Endothelial cell of umbilical vein (primary cell): ENCODE results near the gene GSTO1. TPM values are rescaled to one million over a fixed set of nuclear protein-coding genes. Genes with fewer than 3 reads are reported as not detected.

ENCODE experiments used
- BruUV-seq: library from RNA; stranded (reverse); fragments of 400-500 nt; replicated peaks from 2 replicates; lab custom pipeline; 2021; lab: Mats Ljungman, UMichigan
- CTCF ChIA-PET: fragments of 300-600, 350-600 bp; sonication (Branson Sonifier 250); formaldehyde crosslinking; loops from one replicate; lab custom pipeline; 2021; ENCODE audit warnings: antibody characterized with exemption, inconsistent platforms; lab: Charles Lee
- POLR2A ChIA-PET: fragments of 300-600, 350-600 bp; sonication (Branson Sonifier 250); formaldehyde crosslinking; loops from one replicate; lab custom pipeline; 2021; ENCODE audit warnings: antibody characterized with exemption, inconsistent platforms; lab: Charles Lee
- DNase-seq: peaks from one replicate; pipeline ENCODE4 v3.0.0-alpha.2; 2011; ENCODE audit warnings: low read depth, low spot score
- FAIRE-seq: peaks from 2 replicates; lab custom pipeline; 2011; peaks lifted over from hg19 to GRCh38; lab: Jason Lieb, UNC
- H2AFZ ChIP-seq: 2 replicates; pipeline ENCODE4 v1.6.0; 2012; ENCODE audit warnings: low read depth, low read length, control low read depth, inconsistent platforms
- H3K27ac ChIP-seq: 2 replicates; pipeline ENCODE4 v1.5.1; 2011; ENCODE audit warnings: low read depth, mild to moderate bottlenecking, control low read depth, low read length, moderate library complexity; ENCODE audit not compliant: insufficient read depth
- H3K27me3 ChIP-seq, 2 experiments: 2 replicates each; pipeline versions ENCODE4 v1.6.0 to v1.6.1; 2011; ENCODE audit warnings: low read length in 2 of 2, mixed read lengths in 1 of 2; ENCODE audit not compliant: control insufficient read depth in 2 of 2, insufficient read depth in 2 of 2
- H3K36me3 ChIP-seq, 2 experiments: 2 replicates in 1 of 2; 3 replicates in 1 of 2; pipeline ENCODE4 v1.5.1; 2011; ENCODE audit warnings: low read length in 2 of 2, mild to moderate bottlenecking in 1 of 2, moderate library complexity in 1 of 2; ENCODE audit not compliant: control insufficient read depth in 2 of 2, insufficient read depth in 2 of 2; ENCODE audit errors: extremely low read depth in 1 of 2
- H3K4me1 ChIP-seq: 3 replicates; pipeline ENCODE4 v1.5.1; 2011; ENCODE audit warnings: mild to moderate bottlenecking, low read length; ENCODE audit not compliant: control insufficient read depth, insufficient read depth; ENCODE audit errors: extremely low read depth
- H3K4me2 ChIP-seq: 2 replicates; pipeline ENCODE4 v1.6.1; 2011; ENCODE audit warnings: low read length, control low read depth, mixed read lengths; ENCODE audit not compliant: insufficient read depth
- H3K4me3 ChIP-seq, 3 experiments: fragments of 200-600 bp in 1 of 3; sonication (generic), shearing (Covaris generic) in 1 of 3; replicated peaks in 1 of 3; 2 replicates each; pipeline ENCODE4 v1.5.1; 2011 to 2016; ENCODE audit warnings: control low read depth in 3 of 3, low read length in 3 of 3, mild to moderate bottlenecking in 2 of 3, inconsistent platforms in 1 of 3, low read depth in 1 of 3, moderate library complexity in 1 of 3; ENCODE audit not compliant: insufficient read depth in 1 of 3
- H3K79me2 ChIP-seq: 2 replicates; pipeline ENCODE4 v1.6.0; 2012; ENCODE audit warnings: low read length, inconsistent platforms; ENCODE audit not compliant: control insufficient read depth, insufficient read depth
- H3K9ac ChIP-seq: replicated peaks from 2 replicates; pipeline ENCODE3; 2011; ENCODE audit warnings: low read length, control low read depth; ENCODE audit not compliant: insufficient read depth; ENCODE audit errors: extremely low read depth
- H3K9me1 ChIP-seq: replicated peaks from 3 replicates; pipeline ENCODE4 v1.6.0; 2011; ENCODE audit warnings: mild to moderate bottlenecking, low read length; ENCODE audit not compliant: control insufficient read depth, insufficient read depth; ENCODE audit errors: extremely low read depth
- H3K9me3 ChIP-seq: replicated peaks from 2 replicates; pipeline ENCODE4 v1.5.1; 2012; ENCODE audit warnings: low read length, inconsistent platforms; ENCODE audit not compliant: control insufficient read depth, insufficient read depth
- H4K20me1 ChIP-seq: replicated peaks from 2 replicates; pipeline ENCODE3; 2011; ENCODE audit warnings: mild to moderate bottlenecking, low read length; ENCODE audit not compliant: control insufficient read depth, insufficient read depth; ENCODE audit errors: extremely low read depth
- EZH2 ChIP-seq: IDR thresholded peaks from 2 replicates; pipeline ENCODE4 v1.6.1; 2012; ENCODE audit warnings: borderline replicate concordance, low read depth, mild to moderate bottlenecking, moderate library complexity, low read length, inconsistent platforms; ENCODE audit not compliant: severe bottlenecking
- FOS ChIP-seq: IDR thresholded peaks from 2 replicates; pipeline ENCODE4 v1.6.1; 2011; ENCODE audit warnings: mild to moderate bottlenecking, low read length, moderate library complexity, borderline replicate concordance; ENCODE audit not compliant: insufficient read depth
- GATA2 ChIP-seq: IDR thresholded peaks from 2 replicates; pipeline ENCODE4 v1.7.0; 2011; ENCODE audit warnings: low read depth, mild to moderate bottlenecking, moderate library complexity, mixed read lengths, low read length; ENCODE audit not compliant: insufficient read length, insufficient read depth
- JUN ChIP-seq: IDR thresholded peaks from 2 replicates; pipeline ENCODE4 v1.6.1; 2011; ENCODE audit warnings: borderline replicate concordance, low read depth; ENCODE audit not compliant: insufficient read length, insufficient read depth
- MAX ChIP-seq: IDR thresholded peaks from 2 replicates; pipeline ENCODE4 v1.6.1; 2011; ENCODE audit not compliant: insufficient read depth, insufficient read length
- MYC ChIP-seq: IDR thresholded peaks from one replicate; pipeline ENCODE4 v1.6.1; 2011; ENCODE audit warnings: mild to moderate bottlenecking, low read depth, low read length
- POLR2A ChIP-seq: IDR thresholded peaks from 2 replicates; pipeline ENCODE4 v1.6.1; 2012; ENCODE audit warnings: low read depth, mild to moderate bottlenecking, control low read depth, low read length
- POLR2AphosphoS5 ChIP-seq: IDR thresholded peaks from 2 replicates; pipeline ENCODE4 v1.6.1; 2012; ENCODE audit warnings: low read depth, mild to moderate bottlenecking, control low read depth, low read length, moderate library complexity; ENCODE audit not compliant: insufficient read depth
- dilution Hi-C: fragments of 300-500 bp; cut with MboI; formaldehyde crosslinking; loops from one replicate; pipeline ENCODE4 v1.15.0; 2019; ENCODE audit warnings: low sequenced_read_pairs; ENCODE audit not compliant: extremely low pct_ligation_motif_present
- intact Hi-C: fragments of 100-400 bp; cut with micrococcal nuclease; formaldehyde crosslinking; loops from one replicate; pipeline ENCODE4 v1.10.0; 2022
- polyA plus RNA-seq, 4 experiments: library from polyadenylated mRNA; depleted of rRNA in 3 of 4; stranded (reverse) in 3 of 4; unstranded in 1 of 4; fragments of >200 nt; gene quantifications; 2 replicates each; pipeline versions ENCODE4 v1.2.1 to v1.2.3, GENCODE V29; 2011 to 2012; ENCODE audit warnings: missing spikeins in 1 of 4
- total RNA-seq: library from RNA; stranded (reverse); gene quantifications from 2 replicates; pipeline ENCODE4 v1.2.3, GENCODE V29; 2021
- TF ChIP-seq, protein P1 (sequence below), 2 donors: IDR thresholded peaks; 1 replicate in 1 of 2; 2 replicates in 1 of 2; pipeline ENCODE4 v1.5.1; 2011; ENCODE audit warnings: low read length in 2 of 2, mild to moderate bottlenecking in 2 of 2, moderate library complexity in 2 of 2, control low read depth in 1 of 2, inconsistent platforms in 1 of 2, low read depth in 1 of 2; ENCODE audit not compliant: insufficient read depth in 1 of 2; ENCODE audit errors: extremely low read depth in 1 of 2

GSTO1 gene
- total and polyA plus RNA-seq, 2 donors (not counting 3 experiments of a cell fraction or from before 2014, with no cell fraction given), result 124 to 211 TPM

GRCh38 chr10:104251443-104251842, 3.2 kb upstream of the GSTO1 start:
- H3K36me3 ChIP-seq, result no peaks in the 10 kb centered on the region
- intact Hi-C loops (no loop called here), dilution Hi-C loops (no loop called here)
- no peaks in the 10 kb centered on the region for H3K9me1 ChIP-seq
- H3K4me2 ChIP-seq, result no peak overlapping the region
- FAIRE-seq, result no peak
- H3K79me2 ChIP-seq, result peaks cover 21% of the 10 kb centered on the region
- DNase-seq, result no peak
- BruUV-seq, result no TSS peak
- H2AFZ ChIP-seq, result no peak overlapping the region
- no peak overlapping the region for H3K27ac ChIP-seq
- no peak overlapping the region for H3K4me3 ChIP-seq
- peaks cover 12% of the 10 kb centered on the region for H3K4me1 ChIP-seq
- ChIA-PET POLR2A (no interaction called here), CTCF (no interaction called here)
- H3K9ac ChIP-seq, result no peak overlapping the region
- no peak for TF ChIP-seq POLR2AphosphoS5
- TF ChIP-seq JUN, result no peak
- TF ChIP-seq FOS, result no peak
- no peak for TF ChIP-seq MYC
- TF ChIP-seq, protein P1, sequence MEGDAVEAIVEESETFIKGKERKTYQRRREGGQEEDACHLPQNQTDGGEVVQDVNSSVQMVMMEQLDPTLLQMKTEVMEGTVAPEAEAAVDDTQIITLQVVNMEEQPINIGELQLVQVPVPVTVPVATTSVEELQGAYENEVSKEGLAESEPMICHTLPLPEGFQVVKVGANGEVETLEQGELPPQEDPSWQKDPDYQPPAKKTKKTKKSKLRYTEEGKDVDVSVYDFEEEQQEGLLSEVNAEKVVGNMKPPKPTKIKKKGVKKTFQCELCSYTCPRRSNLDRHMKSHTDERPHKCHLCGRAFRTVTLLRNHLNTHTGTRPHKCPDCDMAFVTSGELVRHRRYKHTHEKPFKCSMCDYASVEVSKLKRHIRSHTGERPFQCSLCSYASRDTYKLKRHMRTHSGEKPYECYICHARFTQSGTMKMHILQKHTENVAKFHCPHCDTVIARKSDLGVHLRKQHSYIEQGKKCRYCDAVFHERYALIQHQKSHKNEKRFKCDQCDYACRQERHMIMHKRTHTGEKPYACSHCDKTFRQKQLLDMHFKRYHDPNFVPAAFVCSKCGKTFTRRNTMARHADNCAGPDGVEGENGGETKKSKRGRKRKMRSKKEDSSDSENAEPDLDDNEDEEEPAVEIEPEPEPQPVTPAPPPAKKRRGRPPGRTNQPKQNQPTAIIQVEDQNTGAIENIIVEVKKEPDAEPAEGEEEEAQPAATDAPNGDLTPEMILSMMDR (IDR thresholded peaks at IDR 0.05; ENCODE audit: extremely low read depth in 1 of 2, insufficient read depth in 1 of 2, low read depth in 1 of 2, low read length in 2 of 2), result no peak
- TF ChIP-seq GATA2, result no peak
- TF ChIP-seq POLR2A, result no peak
- TF ChIP-seq MAX, result no peak
- no peak for TF ChIP-seq EZH2
- H3K27me3 ChIP-seq, result peaks cover 2% of the 10 kb centered on the region in 2 experiments
- no peaks in the 10 kb centered on the region for H3K9me3 ChIP-seq
- H4K20me1 ChIP-seq, result no peaks in the 10 kb centered on the region
